Fibroblast of skin of left biceps (primary cell): ENCODE data around the gene CENPQ.

Experiments used
- DNase-seq, 2 experiments: peaks; one replicate each; pipeline ENCODE4 v3.0.0-alpha.2; 2013; ENCODE audit warnings: low read depth in 2 of 2

Gene CENPQ

GRCh38 chr6:49504666-49505065 is 41.5 kb downstream of the CENPQ start:
- DNase-seq, result no peak

GRCh38 chr6:49506569-49507111 is 43.5 kb downstream of the CENPQ start:
- DNase-seq, result no peak

GRCh38 chr6:49509342-49509741 is 46.2 kb downstream of the CENPQ start:
- no peak for DNase-seq

- DNase-seq, result peak; percentile 53
These were observed 50.2 kb downstream of the CENPQ start for GRCh38 chr6:49513153-49513989.

GRCh38 chr6:49514571-49515484 is 51.7 kb downstream of the CENPQ start:
- DNase-seq, result no peak

GRCh38 chr6:49515485-49516146 is 52.4 kb downstream of the CENPQ start:
- no peak for DNase-seq

GRCh38 chr6:49516147-49516505 is 53.0 kb downstream of the CENPQ start:
- DNase-seq, result no peak

- no peak for DNase-seq
These were observed 54.7 kb downstream of the CENPQ start for GRCh38 chr6:49517919-49518318.

- DNase-seq, result no peak
These were observed 56.5 kb downstream of the CENPQ start for GRCh38 chr6:49519660-49520059.

GRCh38 chr6:49522710-49523593 is 59.8 kb downstream of the CENPQ start:
- DNase-seq, result no peak

GRCh38 chr6:49523901-49524300 is 60.7 kb downstream of the CENPQ start:
- DNase-seq, result no peak

- DNase-seq, result no peak
These were observed 61.4 kb downstream of the CENPQ start for GRCh38 chr6:49524541-49524940.

- no peak for DNase-seq
These were observed 63.4 kb downstream of the CENPQ start for GRCh38 chr6:49526598-49526997.

GRCh38 chr6:49527320-49527719 is 64.2 kb downstream of the CENPQ start:
- DNase-seq, result no peak

- DNase-seq, result no peak
These were observed 65.4 kb downstream of the CENPQ start for GRCh38 chr6:49528571-49528970.

GRCh38 chr6:49530141-49530776 is 67.1 kb downstream of the CENPQ start:
- DNase-seq, result no peak

GRCh38 chr6:49531774-49532569 is 68.8 kb downstream of the CENPQ start:
- DNase-seq, result peak in 1 of 2 experiments; percentile 29

GRCh38 chr6:49535795-49536194 is 72.6 kb downstream of the CENPQ start:
- no peak for DNase-seq

GRCh38 chr6:49539102-49539501 is 75.9 kb downstream of the CENPQ start:
- DNase-seq, result no peak

GRCh38 chr6:49540614-49541013 is 77.4 kb downstream of the CENPQ start:
- DNase-seq, result no peak
